Cardiac muscle cell (in vitro differentiated cells and primary cell): Measurements from ENCODE around the gene ANXA4. TPM values are rescaled to one million over a fixed set of nuclear protein-coding genes. Genes with fewer than 3 reads are reported as not detected.

ENCODE experiments used
- DNase-seq, 2 donors: peaks; one replicate each; pipeline versions ENCODE4 v3.0.0 to v3.0.0-alpha.2; 2010 to 2017; ENCODE audit warnings: low read depth in 1 of 2, low spot score in 1 of 2
- H3K27ac ChIP-seq: fragments of 200-600 bp; sonication (generic); 2 replicates; pipeline ENCODE4 v1.5.1; 2016
- H3K27me3 ChIP-seq: fragments of 200-600 bp; sonication (generic); 2 replicates; pipeline ENCODE4 v1.6.0; 2016; ENCODE audit warnings: control low read depth
- H3K36me3 ChIP-seq: fragments of 200-600 bp; sonication (generic); 2 replicates; pipeline ENCODE4 v1.5.1; 2016; ENCODE audit warnings: control low read depth
- H3K4me1 ChIP-seq: fragments of 200-600 bp; sonication (generic); 2 replicates; pipeline ENCODE4 v1.8.1; 2017; ENCODE audit warnings: low read depth, mild to moderate bottlenecking, mixed run types
- H3K4me3 ChIP-seq: fragments of 200-600 bp; sonication (generic); 2 replicates; pipeline ENCODE4 v1.5.1; 2016; ENCODE audit warnings: mild to moderate bottlenecking
- H3K9me3 ChIP-seq: fragments of 200-600 bp; sonication (generic); 2 replicates; pipeline ENCODE4 v1.5.1; 2017; ENCODE audit warnings: low read depth, mild to moderate bottlenecking, control low read depth
- CTCF ChIP-seq: IDR thresholded peaks from 2 replicates; pipeline ENCODE4 v1.5.1; 2012; ENCODE audit warnings: low read depth, mild to moderate bottlenecking, low read length
- polyA plus RNA-seq: library from polyadenylated mRNA; unstranded; fragments of >200 nt; fragmentation: Nextera tagmentation; extraction: Ambion mirVana; gene quantifications from 2 replicates; pipeline ENCODE4 v1.2.1, GENCODE V29; 2016
- total RNA-seq: library from RNA; depleted of rRNA; stranded (reverse); fragments of >200 nt; gene quantifications from 2 replicates; pipeline ENCODE4 v1.2.3, GENCODE V29; 2016

The ANXA4 gene
- total and polyA plus RNA-seq, 2 experiments from 2014 or later = 18.0 to 27.2 TPM

- Histone ChIP-seq H3K4me1 (no peaks in the 10 kb centered on the region), H3K27ac (no peak overlapping the region), H3K9me3 (no peaks in the 10 kb centered on the region), H3K36me3 (no peaks in the 10 kb centered on the region), H3K27me3 (no peaks in the 10 kb centered on the region), H3K4me3 (no peak overlapping the region)
- TF ChIP-seq CTCF = no peak
- DNase-seq = peak in 1 of 2 donors; percentile 15
Observed at GRCh38 chr2:69703189-69703588, 38.7 kb upstream of the ANXA4 start.

- H3K9me3 ChIP-seq = no peaks in the 10 kb centered on the region
- no peaks in the 10 kb centered on the region for H3K36me3 ChIP-seq
Observed at GRCh38 chr2:69704446-69704845, 37.5 kb upstream of the ANXA4 start.

GRCh38 chr2:69709290-69709689 lies 32.6 kb upstream of the ANXA4 start:
- no peak for DNase-seq
- Histone ChIP-seq H3K36me3 (no peaks in the 10 kb centered on the region), H3K4me3 (no peak overlapping the region), H3K27me3 (no peaks in the 10 kb centered on the region), H3K27ac (no peak overlapping the region), H3K4me1 (no peaks in the 10 kb centered on the region), H3K9me3 (no peaks in the 10 kb centered on the region)
- no peak for TF ChIP-seq CTCF

More at GRCh38 chr2:69704446-69704845, 37.5 kb upstream of the ANXA4 start:
- no peak overlapping the region for H3K4me3 ChIP-seq
- DNase-seq = peak in 1 of 2 donors; percentile 72
- no peaks in the 10 kb centered on the region for H3K4me1 ChIP-seq
- no peak for TF ChIP-seq CTCF
- no peak overlapping the region for H3K27ac ChIP-seq
- H3K27me3 ChIP-seq = no peaks in the 10 kb centered on the region

- no peak for TF ChIP-seq CTCF
- H3K27me3 ChIP-seq = no peaks in the 10 kb centered on the region
- H3K27ac ChIP-seq = no peak overlapping the region
- no peak overlapping the region for H3K4me3 ChIP-seq
- DNase-seq = no peak
- no peaks in the 10 kb centered on the region for H3K36me3 ChIP-seq
- no peaks in the 10 kb centered on the region for H3K9me3 ChIP-seq
- H3K4me1 ChIP-seq = no peaks in the 10 kb centered on the region
Observed at GRCh38 chr2:69711971-69712370, 30.0 kb upstream of the ANXA4 start.

- peaks cover 8% of the 10 kb centered on the region for H3K4me1 ChIP-seq
- no peak overlapping the region for H3K27ac ChIP-seq
- no peak for TF ChIP-seq CTCF
- H3K4me3 ChIP-seq = no peak overlapping the region
- H3K36me3 ChIP-seq = no peaks in the 10 kb centered on the region
- H3K27me3 ChIP-seq = no peaks in the 10 kb centered on the region
- H3K9me3 ChIP-seq = no peaks in the 10 kb centered on the region
- no peak for DNase-seq
Observed at GRCh38 chr2:69714024-69714423, 27.9 kb upstream of the ANXA4 start.
